Lower leg skin (tissue), 3 donors: ENCODE data around the gene TXLNB.

Source experiments
- POLR2A ChIP-seq, 2 donors: fragments of 450-650 bp; IDR thresholded peaks; one replicate each; pipeline ENCODE4 v1.6.1; 2016 to 2017; ENCODE audit warnings: antibody characterized with exemption in 2 of 2, mild to moderate bottlenecking in 1 of 2, moderate library complexity in 1 of 2
- TF ChIP-seq, protein P1 (sequence below), 3 donors: fragments of 450-650 bp; IDR thresholded peaks; one replicate each; pipeline ENCODE4 v1.5.1; 2016; ENCODE audit warnings: antibody characterized with exemption in 3 of 3, mild to moderate bottlenecking in 3 of 3, moderate library complexity in 2 of 3

- TF ChIP-seq, protein P1, sequence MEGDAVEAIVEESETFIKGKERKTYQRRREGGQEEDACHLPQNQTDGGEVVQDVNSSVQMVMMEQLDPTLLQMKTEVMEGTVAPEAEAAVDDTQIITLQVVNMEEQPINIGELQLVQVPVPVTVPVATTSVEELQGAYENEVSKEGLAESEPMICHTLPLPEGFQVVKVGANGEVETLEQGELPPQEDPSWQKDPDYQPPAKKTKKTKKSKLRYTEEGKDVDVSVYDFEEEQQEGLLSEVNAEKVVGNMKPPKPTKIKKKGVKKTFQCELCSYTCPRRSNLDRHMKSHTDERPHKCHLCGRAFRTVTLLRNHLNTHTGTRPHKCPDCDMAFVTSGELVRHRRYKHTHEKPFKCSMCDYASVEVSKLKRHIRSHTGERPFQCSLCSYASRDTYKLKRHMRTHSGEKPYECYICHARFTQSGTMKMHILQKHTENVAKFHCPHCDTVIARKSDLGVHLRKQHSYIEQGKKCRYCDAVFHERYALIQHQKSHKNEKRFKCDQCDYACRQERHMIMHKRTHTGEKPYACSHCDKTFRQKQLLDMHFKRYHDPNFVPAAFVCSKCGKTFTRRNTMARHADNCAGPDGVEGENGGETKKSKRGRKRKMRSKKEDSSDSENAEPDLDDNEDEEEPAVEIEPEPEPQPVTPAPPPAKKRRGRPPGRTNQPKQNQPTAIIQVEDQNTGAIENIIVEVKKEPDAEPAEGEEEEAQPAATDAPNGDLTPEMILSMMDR (IDR thresholded peaks at IDR 0.05), result no peak
- TF ChIP-seq POLR2A (IDR thresholded peaks at IDR 0.05), result no peak
These were observed 14.2 kb downstream of the TXLNB start for GRCh38 chr6:139277587-139277986.
